ENCODE results near the gene SLC22A14.

SLC22A14 gene

GRCh38 chr3:38359038-38359437, 76.9 kb downstream of the SLC22A14 start:
- TF ChIP-seq CTCF (IDR thresholded peaks at IDR 0.05; ENCODE audit: insufficient read depth, missing control alignments), result no peak
- DNase-seq (ENCODE audit: insufficient read length, low spot score), result no peak
- FAIRE-seq, result no peak

DNA sequence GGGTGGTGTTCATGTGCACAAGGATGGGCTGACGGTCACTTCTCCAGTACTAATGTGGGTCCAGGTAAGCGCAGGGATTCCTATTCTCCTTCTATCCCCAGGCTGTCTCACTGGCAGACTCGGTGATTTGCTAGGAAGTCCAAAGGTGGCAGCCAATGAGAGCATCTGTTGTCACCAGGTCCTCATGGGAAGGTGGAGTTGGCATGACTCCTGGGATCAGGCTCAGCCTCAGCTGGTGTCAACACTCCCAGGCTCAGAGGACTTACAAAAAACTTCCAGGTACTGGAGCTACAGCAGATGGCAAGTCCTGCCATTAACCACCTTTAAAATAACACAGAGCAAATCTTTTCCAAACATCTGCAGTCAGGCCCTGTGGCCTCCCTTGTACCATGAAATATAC, 78.3 kb downstream of the SLC22A14 start:
- DNase-seq (ENCODE audit: insufficient read length, low spot score) (no peak), FAIRE-seq (no peak)
- no peak for TF ChIP-seq CTCF (IDR thresholded peaks at IDR 0.05; ENCODE audit: insufficient read depth, missing control alignments)

DNA sequence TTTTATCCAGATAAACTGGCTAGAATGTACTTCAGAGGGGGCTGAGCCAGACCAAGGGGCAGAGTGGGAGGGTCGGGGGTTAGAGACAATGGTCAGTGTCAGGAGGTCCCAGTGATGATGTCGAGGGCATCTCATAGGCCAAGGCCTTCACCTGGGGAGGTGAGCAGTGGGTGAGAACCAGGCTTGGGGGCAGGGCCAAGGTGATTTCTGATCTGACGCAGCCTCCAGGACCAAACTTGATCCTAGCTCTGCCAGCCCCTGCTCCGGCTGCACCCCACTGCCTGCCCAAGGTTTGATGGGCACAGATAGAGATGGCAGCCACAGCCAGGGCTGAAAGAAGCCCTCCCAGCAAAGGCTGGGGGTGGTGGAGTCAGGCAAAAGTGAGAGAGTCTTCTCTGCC, 79.4 kb downstream of the SLC22A14 start:
- FAIRE-seq, result no peak
- no peak for DNase-seq (ENCODE audit: insufficient read length, low spot score)
- TF ChIP-seq CTCF (IDR thresholded peaks at IDR 0.05; ENCODE audit: insufficient read depth, missing control alignments), result no peak

DNA sequence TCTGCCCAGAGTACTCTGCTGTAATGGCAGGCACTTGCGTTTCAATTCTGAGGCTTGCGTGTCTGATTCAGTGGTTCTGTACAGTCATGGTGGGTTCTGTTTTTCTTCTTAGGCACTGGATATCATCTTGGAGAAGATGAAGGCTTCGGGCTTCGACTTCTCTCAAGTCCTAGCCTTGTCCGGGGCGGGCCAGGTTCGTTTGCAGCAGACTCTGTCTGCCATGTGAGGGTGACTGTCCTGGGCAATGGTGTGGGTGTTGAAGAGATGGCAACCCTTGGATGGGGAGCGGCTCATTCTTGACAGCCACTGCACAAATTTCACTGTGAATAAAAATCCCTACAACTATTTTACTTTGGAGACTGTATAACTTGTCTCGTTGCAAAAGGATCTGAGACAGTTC, 80.7 kb downstream of the SLC22A14 start:
- no peak for TF ChIP-seq CTCF (IDR thresholded peaks at IDR 0.05; ENCODE audit: insufficient read depth, missing control alignments)
- DNase-seq (ENCODE audit: insufficient read length, low spot score), result no peak
- no peak for FAIRE-seq

DNA sequence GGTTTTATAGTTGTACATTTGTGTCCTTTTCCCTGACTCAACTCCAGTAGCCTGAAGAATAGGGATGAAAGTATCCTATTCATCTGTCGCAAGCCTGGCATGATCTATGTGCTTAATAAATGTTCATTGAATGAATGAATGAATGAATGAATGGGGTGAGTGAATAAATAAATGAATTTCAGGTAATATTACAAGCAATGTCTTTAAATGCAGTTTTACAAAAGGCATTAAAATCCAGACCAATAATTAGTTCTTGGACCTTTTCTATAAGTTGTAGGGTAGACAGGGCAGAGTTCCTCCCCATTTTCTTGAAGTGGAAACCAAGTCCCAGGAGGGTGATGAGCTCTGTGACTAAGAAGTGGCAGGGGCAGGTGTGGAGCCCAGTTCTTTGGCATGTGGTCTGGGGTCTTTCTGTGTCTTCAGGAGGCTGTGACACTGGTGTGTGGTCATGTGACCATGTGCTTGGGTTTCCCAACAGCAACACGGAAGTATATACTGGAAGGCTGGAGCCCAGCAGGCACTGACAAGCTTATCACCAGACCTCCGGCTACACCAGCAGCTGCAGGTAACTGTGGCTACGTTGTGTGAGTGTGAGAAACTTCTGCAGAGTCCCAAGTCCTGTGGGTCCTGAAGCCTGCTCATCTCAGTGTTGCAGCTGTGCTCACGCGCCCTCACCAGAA, 82.8 kb downstream of the SLC22A14 start:
- DNase-seq (ENCODE audit: insufficient read length, low spot score) (no peak), FAIRE-seq (no peak)
- no peak for TF ChIP-seq CTCF (IDR thresholded peaks at IDR 0.05; ENCODE audit: insufficient read depth, missing control alignments)

DNA sequence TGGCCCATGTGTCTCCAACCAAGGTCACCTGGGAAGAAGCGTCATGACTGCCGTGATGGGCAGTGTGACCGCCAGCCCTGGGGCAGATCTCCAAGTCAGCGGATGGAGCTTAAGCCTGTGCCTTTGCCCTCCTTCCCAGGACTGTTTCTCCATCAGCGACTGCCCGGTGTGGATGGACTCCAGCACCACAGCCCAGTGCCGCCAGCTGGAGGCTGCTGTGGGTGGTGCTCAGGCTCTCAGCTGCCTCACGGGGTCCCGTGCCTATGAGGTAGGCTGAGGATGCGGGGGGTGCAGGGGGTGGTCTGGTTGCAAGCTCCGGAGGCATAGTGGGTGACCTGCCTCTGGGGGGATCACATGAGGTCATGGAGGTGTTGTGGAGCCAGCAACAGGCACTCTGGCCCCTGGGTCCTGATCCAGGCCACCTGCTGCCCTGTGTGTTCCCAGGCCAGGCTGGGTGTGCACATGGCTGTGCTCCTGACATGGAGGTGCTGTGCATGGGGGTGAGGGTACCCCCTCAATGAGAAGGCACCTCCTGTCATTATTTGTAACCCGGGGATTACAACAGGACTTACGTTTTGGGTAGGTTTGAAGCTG, 83.5 kb downstream of the SLC22A14 start:
- no peak for FAIRE-seq
- DNase-seq (ENCODE audit: insufficient read length, low spot score), result no peak
- TF ChIP-seq CTCF (IDR thresholded peaks at IDR 0.05; ENCODE audit: insufficient read depth, missing control alignments), result no peak

DNA sequence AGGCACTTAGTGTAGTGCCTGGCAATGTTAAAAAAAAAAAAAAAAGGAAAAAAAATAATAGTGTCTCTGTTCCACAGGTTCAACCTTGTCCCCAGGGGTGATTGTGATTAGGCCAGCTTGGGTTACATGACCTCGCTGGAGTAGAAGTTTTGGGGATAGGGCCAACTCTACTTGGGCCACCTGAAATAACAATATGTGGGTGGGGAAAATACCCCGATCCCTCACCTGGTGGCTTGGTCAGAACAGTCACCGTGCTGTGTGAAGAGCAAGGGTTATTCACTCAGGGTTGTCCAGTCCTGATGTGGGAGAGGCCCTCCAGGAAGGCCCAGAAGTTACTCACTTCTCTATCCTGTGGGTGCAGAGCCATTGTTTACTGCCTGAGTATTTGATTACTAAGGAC, 84.0 kb downstream of the SLC22A14 start:
- FAIRE-seq, result no peak
- no peak for TF ChIP-seq CTCF (IDR thresholded peaks at IDR 0.05; ENCODE audit: insufficient read depth, missing control alignments)
- DNase-seq (ENCODE audit: insufficient read length, low spot score), result no peak
